ENCODE results near the gene EIF4A3. TPM values are rescaled to one million over a fixed set of nuclear protein-coding genes. Genes with fewer than 3 reads are reported as not detected.

Gene EIF4A3
- total and polyA plus RNA-seq, 4 donors, result 29.0 to 35.1 (median 33.4) TPM

DNA sequence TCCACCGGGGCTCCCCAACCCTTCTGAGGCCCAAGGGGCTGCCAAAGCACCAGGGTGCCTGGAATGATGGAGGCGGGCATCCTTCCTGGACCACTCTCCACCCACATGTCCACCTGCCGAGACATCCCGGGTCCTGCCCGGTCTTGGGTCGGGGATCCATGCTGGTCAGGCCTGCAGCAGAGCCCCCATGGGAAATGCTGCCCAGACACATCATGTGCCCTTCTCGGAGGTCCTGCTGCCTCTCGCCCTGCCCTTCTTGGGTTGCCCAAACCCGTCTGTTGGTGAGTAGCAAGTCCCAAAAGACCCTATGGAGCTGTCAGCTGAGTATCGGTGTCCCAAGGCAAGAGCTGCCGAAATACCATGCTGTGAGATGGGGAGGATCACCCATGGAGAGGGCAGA is 60.3 kb downstream of the EIF4A3 start:
- no peak overlapping the region for H3K27ac ChIP-seq (ENCODE audit: low read depth in 1 of 2, low read length in 2 of 2)
- H3K36me3 ChIP-seq (ENCODE audit: control insufficient read depth in 4 of 4, insufficient read depth in 3 of 4, low read depth in 1 of 4, low read length in 3 of 4), result no peaks in the 10 kb centered on the region
- H3K27me3 ChIP-seq (ENCODE audit: control insufficient read depth in 4 of 4, insufficient read depth in 4 of 4, low read length in 3 of 4), result no peaks in the 10 kb centered on the region
- 96% methylated on average over 11 of the region's 11 CpGs for WGBS
- peaks cover 0 to 3% (median 0%) of the 10 kb centered on the region in 4 donors for H3K4me1 ChIP-seq (ENCODE audit: control insufficient read depth in 4 of 4, insufficient read depth in 4 of 4, low read length in 3 of 4)
- H3K9ac ChIP-seq (ENCODE audit: low read depth in 1 of 2, low read length in 2 of 2), result no peak overlapping the region
- TF ChIP-seq, protein P1, sequence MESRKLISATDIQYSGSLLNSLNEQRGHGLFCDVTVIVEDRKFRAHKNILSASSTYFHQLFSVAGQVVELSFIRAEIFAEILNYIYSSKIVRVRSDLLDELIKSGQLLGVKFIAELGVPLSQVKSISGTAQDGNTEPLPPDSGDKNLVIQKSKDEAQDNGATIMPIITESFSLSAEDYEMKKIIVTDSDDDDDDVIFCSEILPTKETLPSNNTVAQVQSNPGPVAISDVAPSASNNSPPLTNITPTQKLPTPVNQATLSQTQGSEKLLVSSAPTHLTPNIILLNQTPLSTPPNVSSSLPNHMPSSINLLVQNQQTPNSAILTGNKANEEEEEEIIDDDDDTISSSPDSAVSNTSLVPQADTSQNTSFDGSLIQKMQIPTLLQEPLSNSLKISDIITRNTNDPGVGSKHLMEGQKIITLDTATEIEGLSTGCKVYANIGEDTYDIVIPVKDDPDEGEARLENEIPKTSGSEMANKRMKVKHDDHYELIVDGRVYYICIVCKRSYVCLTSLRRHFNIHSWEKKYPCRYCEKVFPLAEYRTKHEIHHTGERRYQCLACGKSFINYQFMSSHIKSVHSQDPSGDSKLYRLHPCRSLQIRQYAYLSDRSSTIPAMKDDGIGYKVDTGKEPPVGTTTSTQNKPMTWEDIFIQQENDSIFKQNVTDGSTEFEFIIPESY (IDR thresholded peaks at IDR 0.05), result no peak
- no peak for TF ChIP-seq HNF4A (conservative IDR thresholded peaks at IDR 0.05)
- TF ChIP-seq, protein P2, sequence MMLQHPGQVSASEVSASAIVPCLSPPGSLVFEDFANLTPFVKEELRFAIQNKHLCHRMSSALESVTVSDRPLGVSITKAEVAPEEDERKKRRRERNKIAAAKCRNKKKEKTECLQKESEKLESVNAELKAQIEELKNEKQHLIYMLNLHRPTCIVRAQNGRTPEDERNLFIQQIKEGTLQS (IDR thresholded peaks at IDR 0.05), result no peak
- TF ChIP-seq JUND (IDR thresholded peaks at IDR 0.05), result no peak
- no peaks in the 10 kb centered on the region for H3K9me3 ChIP-seq (ENCODE audit: control insufficient read depth in 4 of 4, low read length in 3 of 4)
- DNase-seq (ENCODE audit: low spot score), result no peak
- no peak overlapping the region for H3K4me3 ChIP-seq (ENCODE audit: low read depth in 1 of 3, low read length in 3 of 3)

DNA sequence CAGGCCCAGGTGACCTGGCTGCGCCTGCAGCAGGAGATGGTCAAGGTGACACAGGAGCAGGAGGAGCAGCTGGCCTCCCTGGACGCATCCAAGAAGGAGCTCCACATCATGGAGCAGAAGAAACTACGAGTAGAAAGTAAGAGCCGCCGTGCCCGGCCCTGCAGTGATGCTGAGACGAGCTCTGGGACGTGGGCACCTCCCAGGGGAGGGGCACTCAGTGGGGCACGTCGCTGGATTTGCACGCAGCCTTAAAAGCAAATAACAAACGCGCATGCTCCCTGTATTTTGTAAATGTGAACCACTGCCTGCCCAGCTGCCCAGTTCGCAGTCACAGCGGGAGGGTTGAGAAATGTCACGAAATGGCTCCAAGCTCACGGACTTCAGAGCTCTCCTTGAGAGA is 60.8 kb downstream of the EIF4A3 start:
- TF ChIP-seq GABPA (IDR thresholded peaks at IDR 0.05 in 1 of 2, conservative IDR thresholded peaks at IDR 0.05 in 1 of 2) (no peak), TAF1 (conservative IDR thresholded peaks at IDR 0.05) (no peak), RXRA (IDR thresholded peaks at IDR 0.05) (no peak), FOXA1 (IDR thresholded peaks at IDR 0.05) (no peak), HNF4G (IDR thresholded peaks at IDR 0.05) (no peak), JUND (IDR thresholded peaks at IDR 0.05) (no peak), FOXA2 (IDR thresholded peaks at IDR 0.05) (no peak), RAD21 (IDR thresholded peaks at IDR 0.05) (no peak), SP1 (IDR thresholded peaks at IDR 0.05) (no peak), EGR1 (IDR thresholded peaks at IDR 0.05; ENCODE audit: low read depth in 2 of 2) (no peak), NR2F2 (IDR thresholded peaks at IDR 0.05) (no peak)
- TF ChIP-seq, protein P1 (IDR thresholded peaks at IDR 0.05), result no peak
- TF ChIP-seq, protein P3, sequence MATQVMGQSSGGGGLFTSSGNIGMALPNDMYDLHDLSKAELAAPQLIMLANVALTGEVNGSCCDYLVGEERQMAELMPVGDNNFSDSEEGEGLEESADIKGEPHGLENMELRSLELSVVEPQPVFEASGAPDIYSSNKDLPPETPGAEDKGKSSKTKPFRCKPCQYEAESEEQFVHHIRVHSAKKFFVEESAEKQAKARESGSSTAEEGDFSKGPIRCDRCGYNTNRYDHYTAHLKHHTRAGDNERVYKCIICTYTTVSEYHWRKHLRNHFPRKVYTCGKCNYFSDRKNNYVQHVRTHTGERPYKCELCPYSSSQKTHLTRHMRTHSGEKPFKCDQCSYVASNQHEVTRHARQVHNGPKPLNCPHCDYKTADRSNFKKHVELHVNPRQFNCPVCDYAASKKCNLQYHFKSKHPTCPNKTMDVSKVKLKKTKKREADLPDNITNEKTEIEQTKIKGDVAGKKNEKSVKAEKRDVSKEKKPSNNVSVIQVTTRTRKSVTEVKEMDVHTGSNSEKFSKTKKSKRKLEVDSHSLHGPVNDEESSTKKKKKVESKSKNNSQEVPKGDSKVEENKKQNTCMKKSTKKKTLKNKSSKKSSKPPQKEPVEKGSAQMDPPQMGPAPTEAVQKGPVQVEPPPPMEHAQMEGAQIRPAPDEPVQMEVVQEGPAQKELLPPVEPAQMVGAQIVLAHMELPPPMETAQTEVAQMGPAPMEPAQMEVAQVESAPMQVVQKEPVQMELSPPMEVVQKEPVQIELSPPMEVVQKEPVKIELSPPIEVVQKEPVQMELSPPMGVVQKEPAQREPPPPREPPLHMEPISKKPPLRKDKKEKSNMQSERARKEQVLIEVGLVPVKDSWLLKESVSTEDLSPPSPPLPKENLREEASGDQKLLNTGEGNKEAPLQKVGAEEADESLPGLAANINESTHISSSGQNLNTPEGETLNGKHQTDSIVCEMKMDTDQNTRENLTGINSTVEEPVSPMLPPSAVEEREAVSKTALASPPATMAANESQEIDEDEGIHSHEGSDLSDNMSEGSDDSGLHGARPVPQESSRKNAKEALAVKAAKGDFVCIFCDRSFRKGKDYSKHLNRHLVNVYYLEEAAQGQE (IDR thresholded peaks at IDR 0.05), result no peak
- TF ChIP-seq, protein P4, sequence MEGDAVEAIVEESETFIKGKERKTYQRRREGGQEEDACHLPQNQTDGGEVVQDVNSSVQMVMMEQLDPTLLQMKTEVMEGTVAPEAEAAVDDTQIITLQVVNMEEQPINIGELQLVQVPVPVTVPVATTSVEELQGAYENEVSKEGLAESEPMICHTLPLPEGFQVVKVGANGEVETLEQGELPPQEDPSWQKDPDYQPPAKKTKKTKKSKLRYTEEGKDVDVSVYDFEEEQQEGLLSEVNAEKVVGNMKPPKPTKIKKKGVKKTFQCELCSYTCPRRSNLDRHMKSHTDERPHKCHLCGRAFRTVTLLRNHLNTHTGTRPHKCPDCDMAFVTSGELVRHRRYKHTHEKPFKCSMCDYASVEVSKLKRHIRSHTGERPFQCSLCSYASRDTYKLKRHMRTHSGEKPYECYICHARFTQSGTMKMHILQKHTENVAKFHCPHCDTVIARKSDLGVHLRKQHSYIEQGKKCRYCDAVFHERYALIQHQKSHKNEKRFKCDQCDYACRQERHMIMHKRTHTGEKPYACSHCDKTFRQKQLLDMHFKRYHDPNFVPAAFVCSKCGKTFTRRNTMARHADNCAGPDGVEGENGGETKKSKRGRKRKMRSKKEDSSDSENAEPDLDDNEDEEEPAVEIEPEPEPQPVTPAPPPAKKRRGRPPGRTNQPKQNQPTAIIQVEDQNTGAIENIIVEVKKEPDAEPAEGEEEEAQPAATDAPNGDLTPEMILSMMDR (IDR thresholded peaks at IDR 0.05; ENCODE audit: low read depth, low read length, missing input control), result no peak
- TF ChIP-seq, protein P2 (IDR thresholded peaks at IDR 0.05), result no peak
- TF ChIP-seq, protein P5, sequence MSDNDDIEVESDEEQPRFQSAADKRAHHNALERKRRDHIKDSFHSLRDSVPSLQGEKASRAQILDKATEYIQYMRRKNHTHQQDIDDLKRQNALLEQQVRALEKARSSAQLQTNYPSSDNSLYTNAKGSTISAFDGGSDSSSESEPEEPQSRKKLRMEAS (IDR thresholded peaks at IDR 0.05), result no peak
- no peaks in the 10 kb centered on the region for H3K9me3 ChIP-seq (ENCODE audit: control insufficient read depth in 4 of 4, low read length in 3 of 4)
- H3K4me3 ChIP-seq (ENCODE audit: low read depth in 1 of 3, low read length in 3 of 3), result no peak overlapping the region
- no peaks in the 10 kb centered on the region for H3K27me3 ChIP-seq (ENCODE audit: control insufficient read depth in 4 of 4, insufficient read depth in 4 of 4, low read length in 3 of 4)
- H3K4me1 ChIP-seq (ENCODE audit: control insufficient read depth in 4 of 4, insufficient read depth in 4 of 4, low read length in 3 of 4), result peaks cover 0 to 3% (median 0%) of the 10 kb centered on the region in 4 donors
- H3K27ac ChIP-seq (ENCODE audit: low read depth in 1 of 2, low read length in 2 of 2), result no peak overlapping the region
- 83% methylated on average over 17 of the region's 17 CpGs for WGBS
- H3K9ac ChIP-seq (ENCODE audit: low read depth in 1 of 2, low read length in 2 of 2), result no peak overlapping the region
- no peaks in the 10 kb centered on the region for H3K36me3 ChIP-seq (ENCODE audit: control insufficient read depth in 4 of 4, insufficient read depth in 3 of 4, low read depth in 1 of 4, low read length in 3 of 4)
- DNase-seq (ENCODE audit: low spot score), result no peak

Data from liver (tissue), 9 donors.